HEK293T (cell line): ENCODE results near the gene INSRR.

Experiments
- FOXA1 ChIP-seq: fragments of 450-650 bp; IDR thresholded peaks from 2 replicates; pipeline ENCODE4 v1.6.1; 2016; ENCODE audit warnings: mild to moderate bottlenecking
- TF ChIP-seq, protein P1 (sequence below): fragments of 450-650 bp; IDR thresholded peaks from 2 replicates; pipeline ENCODE4 v1.6.1; 2016

DNA sequence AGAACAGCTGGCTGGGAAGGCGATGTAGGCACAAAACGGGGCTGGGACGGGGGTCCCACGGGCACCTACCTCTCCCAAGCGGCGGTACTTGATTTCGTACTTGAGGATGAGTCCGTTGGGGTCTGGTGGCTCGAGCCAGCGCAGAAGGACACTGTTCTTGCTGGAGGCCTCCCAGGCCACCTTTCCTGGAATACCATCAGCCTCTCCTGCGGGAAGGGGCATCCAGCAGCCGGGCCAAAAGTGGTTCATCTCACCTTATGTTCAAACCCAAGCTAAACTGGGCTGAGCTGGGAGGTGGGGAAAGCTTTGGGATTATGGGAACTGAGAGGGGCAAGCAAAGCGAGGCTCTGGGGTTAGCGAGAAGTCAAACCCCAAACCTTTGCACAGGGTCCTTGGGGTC lies 14.3 kb downstream of the INSRR start:
- no peak for TF ChIP-seq FOXA1
- TF ChIP-seq, protein P1, sequence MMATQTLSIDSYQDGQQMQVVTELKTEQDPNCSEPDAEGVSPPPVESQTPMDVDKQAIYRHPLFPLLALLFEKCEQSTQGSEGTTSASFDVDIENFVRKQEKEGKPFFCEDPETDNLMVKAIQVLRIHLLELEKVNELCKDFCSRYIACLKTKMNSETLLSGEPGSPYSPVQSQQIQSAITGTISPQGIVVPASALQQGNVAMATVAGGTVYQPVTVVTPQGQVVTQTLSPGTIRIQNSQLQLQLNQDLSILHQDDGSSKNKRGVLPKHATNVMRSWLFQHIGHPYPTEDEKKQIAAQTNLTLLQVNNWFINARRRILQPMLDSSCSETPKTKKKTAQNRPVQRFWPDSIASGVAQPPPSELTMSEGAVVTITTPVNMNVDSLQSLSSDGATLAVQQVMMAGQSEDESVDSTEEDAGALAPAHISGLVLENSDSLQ = no peak
